ENCODE measurements around the gene STARD13. TPM values are rescaled to one million over a fixed set of nuclear protein-coding genes. Genes with fewer than 3 reads are reported as not detected.

STARD13 gene
- total RNA-seq, 1 donor from 2014 or later, result 151 TPM

DNA sequence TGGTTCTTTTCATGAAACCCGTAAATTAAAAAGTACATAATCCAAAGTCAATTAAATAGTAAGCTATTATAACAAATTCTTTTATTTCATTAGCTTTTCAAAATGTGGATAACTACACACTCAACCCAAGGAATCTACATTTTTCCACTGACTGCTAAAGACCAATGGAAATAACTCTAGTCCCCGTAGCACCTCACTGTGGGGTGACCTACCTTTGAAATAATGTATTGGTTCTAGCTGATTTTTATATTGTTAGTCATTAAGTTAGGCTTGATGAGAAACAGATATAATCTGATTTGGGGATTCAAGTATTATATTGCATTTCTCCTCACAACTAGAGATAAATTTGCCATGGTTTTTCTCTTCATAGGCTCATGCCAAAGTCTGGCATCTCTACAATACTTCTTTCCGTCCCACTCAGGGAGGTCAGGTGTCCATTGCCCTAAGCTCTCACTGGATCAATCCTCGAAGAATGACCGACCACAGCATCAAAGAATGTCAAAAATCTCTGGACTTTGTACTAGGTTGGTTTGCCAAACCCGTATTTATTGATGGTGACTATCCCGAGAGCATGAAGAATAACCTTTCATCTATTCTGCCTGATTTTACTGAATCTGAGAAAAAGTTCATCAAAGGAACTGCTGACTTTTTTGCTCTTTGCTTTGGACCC lies 232.0 kb downstream of the STARD13 start:
- DNase-seq (ENCODE audit: low spot score), result no peak
- no peak for ATAC-seq
- intact Hi-C loops (cut with DNase I), result no loop called here
